GM18951 (cell line): ENCODE measurements around the gene NDNF.

ENCODE experiments used
- POLR2A ChIP-seq: IDR thresholded peaks from 4 replicates; pipeline ENCODE4 v1.6.1; 2011; ENCODE audit warnings: mild to moderate bottlenecking; ENCODE audit not compliant: insufficient read length, insufficient read depth; ENCODE audit errors: extremely low read depth
- in situ Hi-C: fragments of 300-500 bp; cut with MboI; formaldehyde crosslinking; loops from one replicate; pipeline ENCODE4 v1.12.0; 2022; ENCODE audit warnings: low sequenced_read_pairs, mixed read lengths, inconsistent platforms; ENCODE audit not compliant: unreplicated experiment

The NDNF gene

GRCh38 chr4:121093261-121093660 lies 20.9 kb upstream of the NDNF start:
- in situ Hi-C loops = loop anchor here (25.0 kb wide), 1 partner anchor 931 kb away; no protein-coding TSS in a partner anchor
- no peak for TF ChIP-seq POLR2A

GRCh38 chr4:121091941-121092340 lies 19.6 kb upstream of the NDNF start:
- no peak for TF ChIP-seq POLR2A
- in situ Hi-C loops = loop anchor here (25.0 kb wide), 1 partner anchor 930 kb away; no protein-coding TSS in a partner anchor

- in situ Hi-C loops = loop anchor here (25.0 kb wide), 1 partner anchor 927 kb away; no protein-coding TSS in a partner anchor
- no peak for TF ChIP-seq POLR2A
Observed at GRCh38 chr4:121088867-121089266, 16.5 kb upstream of the NDNF start.

GRCh38 chr4:121079376-121079775 lies 7.0 kb upstream of the NDNF start:
- TF ChIP-seq POLR2A = no peak
- in situ Hi-C loops = loop anchor here (25.0 kb wide), 1 partner anchor 917 kb away; no protein-coding TSS in a partner anchor

GRCh38 chr4:121077496-121077895 lies 5.2 kb upstream of the NDNF start:
- in situ Hi-C loops = loop anchor here (25.0 kb wide), 1 partner anchor 915 kb away; no protein-coding TSS in a partner anchor
- TF ChIP-seq POLR2A = no peak

- in situ Hi-C loops = loop anchor here (25.0 kb wide), 1 partner anchor 914 kb away; no protein-coding TSS in a partner anchor
- TF ChIP-seq POLR2A = no peak
Observed at GRCh38 chr4:121076416-121076815, 4.1 kb upstream of the NDNF start.

- in situ Hi-C loops = no loop called here
Observed at GRCh38 chr4:121073672-121074381, 1.5 kb upstream of the NDNF start.

GRCh38 chr4:121073004-121073435 lies 685 bp upstream of the NDNF start:
- in situ Hi-C loops = no loop called here
- TF ChIP-seq POLR2A = no peak

More at GRCh38 chr4:121073672-121074381, 1.5 kb upstream of the NDNF start:
- TF ChIP-seq POLR2A = no peak

GRCh38 chr4:121071640-121072223 lies 603 bp downstream of the NDNF start:
- no peak for TF ChIP-seq POLR2A
- in situ Hi-C loops = no loop called here

GRCh38 chr4:121070696-121071639 lies 1.4 kb downstream of the NDNF start:
- in situ Hi-C loops = no loop called here

GRCh38 chr4:121070274-121070673 lies 2.1 kb downstream of the NDNF start:
- no peak for TF ChIP-seq POLR2A
- in situ Hi-C loops = no loop called here

More at GRCh38 chr4:121070696-121071639, 1.4 kb downstream of the NDNF start:
- no peak for TF ChIP-seq POLR2A

- in situ Hi-C loops = no loop called here
- TF ChIP-seq POLR2A = no peak
Observed at GRCh38 chr4:121069430-121069829, 2.9 kb downstream of the NDNF start.

- TF ChIP-seq POLR2A = no peak
- in situ Hi-C loops = no loop called here
Observed at GRCh38 chr4:121064482-121064881, 7.9 kb downstream of the NDNF start.
